HG03025 (cell line): ENCODE measurements around the gene CARNS1.
"Not testable (repeated sequence)": the region's sequence is repeated elsewhere in the genome, so short reads cannot be mapped to it uniquely, and the experiment has no call there.

ENCODE experiments used
- ATAC-seq: cut with Tn5 transposase; IDR thresholded peaks from one replicate; pipeline ENCODE4 v1.9.1; 2021; ENCODE audit warnings: mild to moderate bottlenecking, moderate library complexity; ENCODE audit not compliant: unreplicated experiment, low FRiP score

CARNS1 gene

DNA sequence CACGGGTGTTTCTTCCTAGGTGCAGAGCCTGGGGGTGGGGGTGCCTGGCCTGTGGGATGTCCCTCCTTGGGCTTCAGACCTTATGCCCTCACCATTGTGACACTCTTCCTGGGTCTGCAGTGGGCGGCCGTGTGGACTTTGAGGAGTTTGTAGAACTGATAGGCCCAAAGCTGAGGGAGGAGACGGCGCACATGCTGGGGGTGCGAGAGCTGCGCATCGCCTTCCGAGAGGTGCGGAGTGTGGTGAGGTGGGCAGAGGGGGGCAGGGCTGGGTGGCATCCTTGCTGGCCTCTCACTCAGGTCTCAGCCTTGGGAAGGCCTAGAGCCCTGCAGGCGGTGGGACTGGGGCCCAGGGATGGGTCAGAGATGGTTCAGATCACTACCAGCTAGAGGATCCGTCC, 42.0 kb downstream of the CARNS1 start:
- ATAC-seq = no peak

DNA sequence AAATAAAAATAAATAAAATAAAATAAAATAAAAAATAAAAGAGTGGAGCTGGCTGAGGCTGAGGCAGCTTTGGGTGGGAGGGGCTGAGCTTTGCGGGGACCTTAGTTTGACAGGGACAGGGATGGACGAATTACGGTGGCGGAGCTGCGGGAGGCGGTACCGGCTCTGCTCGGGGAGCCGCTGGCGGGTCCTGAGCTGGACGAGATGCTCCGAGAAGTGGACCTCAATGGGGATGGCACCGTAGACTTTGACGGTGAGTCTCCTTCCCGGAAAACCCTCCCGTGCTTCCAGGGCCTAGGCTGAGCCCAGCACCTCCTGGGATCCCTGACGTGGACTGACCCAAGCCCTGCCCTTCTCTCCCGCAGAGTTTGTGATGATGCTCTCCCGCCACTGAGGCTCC, 42.8 kb downstream of the CARNS1 start:
- no peak for ATAC-seq

DNA sequence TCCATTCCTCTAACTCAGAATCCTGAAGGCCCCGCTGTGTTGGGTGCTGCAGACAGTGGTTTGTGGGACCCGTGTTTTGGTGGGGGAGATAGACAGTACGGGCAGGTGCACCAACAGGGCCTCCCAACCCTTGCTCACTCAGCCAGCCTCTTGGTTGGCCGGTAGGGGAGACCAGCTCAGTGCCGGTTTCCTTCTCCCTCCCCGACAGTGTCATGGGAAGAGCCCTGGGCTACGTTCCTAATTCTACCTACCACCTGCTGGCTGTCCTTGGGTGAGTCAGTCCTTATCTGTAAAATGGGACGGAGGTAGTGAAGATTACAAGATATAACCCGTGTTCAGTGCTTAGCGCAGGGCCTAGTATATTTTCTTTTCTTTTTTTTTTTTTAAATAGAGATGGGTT, 47.7 kb downstream of the CARNS1 start:
- ATAC-seq = no peak

DNA sequence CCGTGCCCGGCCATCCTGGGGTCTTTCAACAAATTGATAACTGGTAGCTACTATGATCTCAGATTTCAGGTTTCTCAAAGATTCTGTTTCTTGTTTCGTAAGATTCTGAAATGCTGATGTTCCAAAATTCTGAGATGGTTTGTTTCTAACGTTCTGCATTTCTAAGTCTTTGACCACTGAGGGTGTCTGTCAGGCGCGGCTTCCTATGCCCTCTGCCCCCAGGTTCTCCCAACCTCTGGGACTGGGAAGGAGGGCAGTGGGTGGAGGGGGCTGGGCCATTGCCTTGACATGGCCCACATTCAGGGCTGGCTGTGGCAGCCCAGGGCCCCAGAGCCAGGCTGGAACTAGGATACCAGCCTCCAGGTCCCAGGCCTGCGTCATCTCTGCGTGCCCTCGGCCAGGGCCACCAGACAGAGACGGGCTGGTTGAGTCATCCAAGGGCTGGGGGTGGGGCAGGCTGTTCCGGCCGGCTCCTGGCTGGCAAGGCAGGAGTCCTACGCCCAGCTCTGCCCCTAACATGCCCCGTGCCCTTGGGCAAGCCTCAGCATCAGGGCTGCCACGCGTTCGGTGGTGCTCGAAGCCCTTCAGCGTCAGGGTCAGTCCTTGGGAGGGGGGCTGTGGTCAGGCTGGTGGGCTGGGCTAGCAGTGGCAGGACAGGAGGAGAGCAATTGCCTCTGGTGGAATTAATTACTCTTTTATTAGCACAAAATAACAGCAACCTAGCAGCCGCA, 48.4 kb downstream of the CARNS1 start:
- ATAC-seq = no peak

DNA sequence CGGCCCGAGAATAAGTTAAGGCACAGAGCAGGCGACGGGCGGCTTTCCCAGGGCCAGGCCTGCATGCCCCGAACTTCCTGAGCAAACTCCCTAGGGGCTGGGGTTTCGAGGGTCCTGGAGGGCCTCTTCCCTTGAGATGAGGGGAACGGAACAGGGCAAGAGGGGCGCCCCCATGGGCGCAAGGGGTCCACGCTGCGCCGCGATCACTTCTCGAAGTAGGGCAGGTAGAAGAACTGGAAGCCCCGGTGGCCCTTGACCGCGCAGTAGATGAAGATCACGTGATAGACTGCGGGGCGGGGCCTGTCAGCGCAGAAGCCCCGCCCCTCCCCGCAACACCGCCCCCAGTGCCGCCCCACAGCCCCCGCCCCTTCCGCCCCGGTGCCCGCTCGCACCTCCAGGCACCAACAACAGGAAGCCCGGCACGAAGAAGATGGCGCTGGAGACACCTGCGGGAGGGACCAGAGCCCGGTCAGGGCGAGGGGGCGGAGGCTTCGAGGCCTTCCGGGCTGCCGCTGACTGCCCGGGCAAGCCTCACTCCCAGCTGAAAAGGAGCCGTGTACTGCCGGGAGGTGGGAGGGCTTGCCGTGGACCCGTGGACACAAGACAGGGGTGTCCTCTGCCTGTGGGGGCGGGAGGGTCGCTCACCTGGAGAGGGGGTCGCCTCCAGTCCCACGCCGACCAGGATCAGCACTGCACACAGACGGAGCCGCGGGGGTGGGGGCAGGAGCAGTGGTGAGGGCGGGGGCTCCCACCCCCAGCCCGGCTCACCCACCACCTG, 49.1 kb downstream of the CARNS1 start:
- ATAC-seq = peak; percentile 36

DNA sequence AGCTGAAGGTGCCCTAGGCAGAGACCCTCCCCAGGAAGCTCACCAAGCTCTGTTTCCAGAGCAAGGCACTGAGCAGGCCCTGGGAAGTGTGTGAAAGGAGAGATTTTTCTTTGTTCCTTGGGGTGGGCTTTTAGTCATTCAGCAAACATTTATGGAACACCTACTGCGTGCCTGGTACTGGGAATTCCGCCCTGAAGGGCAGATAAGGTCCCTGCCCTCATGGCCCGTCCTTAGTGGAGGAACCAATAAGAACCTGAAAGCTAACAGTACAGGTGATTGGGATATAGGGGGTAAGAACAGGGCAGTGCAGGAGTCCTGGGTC, 49.7 kb downstream of the CARNS1 start:
- no peak for ATAC-seq

DNA sequence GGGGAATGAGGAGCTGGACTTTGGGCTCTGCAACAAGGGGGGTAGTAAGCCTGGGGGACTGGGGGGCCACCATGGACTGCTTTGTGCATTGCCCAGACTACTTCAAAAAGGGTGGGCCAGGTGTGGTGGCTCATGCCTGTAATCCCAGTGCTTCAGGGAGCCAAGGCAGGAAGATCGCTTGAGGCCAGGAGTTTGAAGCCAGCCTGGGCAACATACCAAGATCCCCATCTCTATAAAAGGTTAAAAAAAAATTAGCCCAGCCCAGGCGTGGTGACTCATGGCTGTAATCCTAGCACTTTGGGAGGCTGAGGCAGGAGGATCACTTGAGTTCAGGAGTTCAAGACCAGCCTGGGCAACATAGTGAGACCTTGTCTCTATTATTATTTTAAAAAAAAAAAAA, 50.1 kb downstream of the CARNS1 start:
- not testable (repeated sequence) for ATAC-seq

DNA sequence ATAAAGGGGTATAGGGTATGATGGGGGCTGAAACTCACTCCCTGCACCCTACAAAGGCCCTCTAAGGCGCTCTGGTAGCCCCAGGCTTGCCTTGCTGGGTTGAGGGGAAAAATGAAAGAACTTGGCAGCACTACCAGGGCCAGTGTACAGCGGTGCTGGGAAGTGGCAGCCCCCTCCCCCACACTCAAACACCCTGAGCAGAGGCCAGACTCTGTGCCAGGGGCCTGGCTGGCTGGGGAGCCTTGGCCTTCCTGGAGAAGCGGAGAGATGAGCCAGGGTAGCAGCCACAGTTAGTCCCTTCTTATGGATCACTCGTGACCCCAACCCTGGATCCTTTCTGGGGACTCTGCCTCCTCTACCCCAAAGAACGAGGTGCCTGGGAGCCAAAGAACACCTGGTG, 50.9 kb downstream of the CARNS1 start:
- ATAC-seq = no peak

DNA sequence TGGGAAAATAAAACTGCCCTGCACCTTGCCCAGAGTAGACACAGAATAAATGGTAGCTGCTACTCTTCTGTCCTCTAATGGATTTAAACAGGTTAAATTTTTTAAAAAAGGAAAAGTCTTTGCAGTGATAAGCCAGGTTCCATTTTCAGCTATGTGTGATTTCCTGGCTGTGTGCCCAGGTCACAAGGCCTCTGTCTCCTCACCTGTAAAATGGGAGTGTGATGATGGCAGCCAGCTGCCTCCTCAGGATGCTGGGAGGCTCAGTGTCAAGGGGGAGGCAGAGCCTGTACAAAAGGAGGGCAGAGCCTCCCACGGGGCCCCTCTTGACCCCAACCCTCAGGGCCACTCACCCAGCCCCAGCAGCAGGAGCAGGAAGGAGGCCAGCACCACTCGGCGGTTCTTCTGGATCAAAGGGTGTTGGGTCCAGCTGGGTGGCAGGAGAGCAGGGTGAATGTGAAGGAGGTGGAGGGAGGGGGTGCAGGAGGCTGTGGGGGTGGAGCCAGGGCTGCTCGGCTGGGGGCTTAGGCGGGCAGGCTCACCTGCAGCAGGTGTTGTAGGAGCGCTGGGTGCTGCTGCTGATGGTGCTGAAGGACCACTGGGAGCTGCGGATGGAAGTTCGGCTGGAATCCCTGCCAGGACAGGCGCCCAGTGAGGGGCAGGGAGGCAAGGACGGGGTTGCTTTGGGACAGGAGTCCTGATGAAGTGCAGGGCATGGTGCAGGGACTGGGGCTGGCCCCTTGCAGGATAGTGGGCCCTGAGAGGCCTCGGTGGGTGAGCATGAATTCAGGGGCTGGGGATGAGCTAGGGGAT, 51.7 kb downstream of the CARNS1 start:
- ATAC-seq = no peak

DNA sequence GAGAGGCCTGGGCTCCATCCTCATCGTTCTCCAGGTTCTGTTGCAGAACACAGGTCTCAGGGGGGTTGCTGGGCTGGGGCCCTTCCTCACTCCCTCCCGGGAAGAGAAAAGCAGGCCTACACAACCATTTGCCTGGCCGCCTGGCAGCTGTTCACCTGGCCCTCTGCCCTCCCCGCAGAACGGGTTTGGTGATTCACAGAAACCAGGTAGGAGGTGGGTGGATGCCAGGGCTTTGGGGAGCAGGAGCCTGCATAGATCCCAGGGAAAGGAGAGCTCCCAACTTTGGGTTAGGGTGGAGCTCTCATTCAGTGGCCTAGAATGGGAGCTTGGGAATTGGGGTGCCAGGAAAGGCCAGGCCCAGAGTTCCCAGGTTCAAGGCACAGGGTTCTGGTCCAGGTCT, 52.6 kb downstream of the CARNS1 start:
- ATAC-seq = no peak

DNA sequence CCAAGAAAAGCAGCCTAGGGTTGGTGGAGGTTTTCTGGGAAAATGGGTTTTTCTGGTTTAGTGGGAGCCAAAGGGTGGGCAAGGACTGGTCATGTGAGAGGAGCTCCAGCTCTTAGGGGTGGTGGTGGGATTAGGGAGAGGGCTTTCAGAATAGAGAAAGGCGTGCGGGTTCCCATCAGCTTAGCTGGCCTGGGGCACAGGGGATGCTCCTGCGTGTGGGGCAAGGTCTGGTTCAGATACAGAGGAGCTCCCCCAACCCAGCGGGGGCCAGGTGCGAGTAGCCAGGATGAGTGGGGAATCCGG, 52.9 kb downstream of the CARNS1 start:
- no peak for ATAC-seq

DNA sequence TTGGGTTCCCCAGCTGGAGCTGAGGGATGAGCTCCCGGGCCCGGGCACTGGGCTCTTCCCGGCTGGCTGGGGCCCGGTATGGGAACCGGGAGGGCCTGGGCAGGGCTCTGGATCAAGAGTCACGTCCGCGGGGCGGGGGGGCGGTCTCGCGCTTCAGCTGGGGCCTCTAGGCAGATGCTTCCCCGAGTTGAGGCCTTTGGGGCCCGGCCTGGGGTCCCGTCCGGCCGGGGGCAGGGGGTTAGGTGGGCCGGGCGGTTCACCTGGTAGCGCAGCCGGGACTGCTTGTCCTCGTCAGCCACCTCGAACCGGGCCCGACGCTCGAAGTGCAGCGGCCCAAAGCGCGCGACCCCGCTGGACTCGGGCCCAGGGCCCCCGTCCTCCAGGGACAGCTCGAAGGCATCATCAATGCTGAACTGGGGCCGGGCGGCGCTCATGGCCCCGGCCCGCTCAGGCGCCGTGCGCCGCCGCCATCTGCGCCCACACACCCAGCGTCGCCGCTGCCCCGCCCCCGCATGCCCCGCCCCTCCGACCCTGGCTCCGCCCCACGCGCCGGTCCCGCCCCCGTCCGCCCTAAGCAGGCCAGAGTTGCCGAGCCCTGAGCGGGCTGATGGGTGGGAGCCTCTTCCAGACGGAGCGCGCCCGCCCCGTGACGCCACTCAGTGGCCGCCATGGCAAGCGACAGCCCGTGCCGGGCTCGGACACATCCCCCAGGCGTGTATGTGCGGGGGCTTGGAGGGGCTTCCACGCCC, 53.5 kb downstream of the CARNS1 start, which contains the start of gene TMEM134:
Gene TMEM134, minus strand, starts transcription at position 493 of the 749 bp plus-strand sequence. Its CDS starts 59 bp downstream, at position 434.
- peak; percentile 46 for ATAC-seq

DNA sequence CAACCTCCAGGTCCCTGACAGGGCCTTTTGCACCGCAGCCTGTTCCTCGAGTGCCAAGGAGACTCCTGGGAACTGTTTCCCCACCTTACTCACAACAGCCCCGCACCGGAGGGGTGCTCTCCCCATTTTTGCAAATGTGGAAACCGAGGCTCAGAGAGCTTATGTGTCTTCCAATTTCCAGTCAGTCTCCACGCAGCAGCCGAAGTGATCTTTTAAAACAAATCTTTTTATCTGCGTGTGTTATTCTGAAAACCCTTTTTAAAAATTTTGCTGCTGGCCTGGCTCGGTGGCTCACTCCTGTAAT, 54.0 kb downstream of the CARNS1 start:
- no peak for ATAC-seq

DNA sequence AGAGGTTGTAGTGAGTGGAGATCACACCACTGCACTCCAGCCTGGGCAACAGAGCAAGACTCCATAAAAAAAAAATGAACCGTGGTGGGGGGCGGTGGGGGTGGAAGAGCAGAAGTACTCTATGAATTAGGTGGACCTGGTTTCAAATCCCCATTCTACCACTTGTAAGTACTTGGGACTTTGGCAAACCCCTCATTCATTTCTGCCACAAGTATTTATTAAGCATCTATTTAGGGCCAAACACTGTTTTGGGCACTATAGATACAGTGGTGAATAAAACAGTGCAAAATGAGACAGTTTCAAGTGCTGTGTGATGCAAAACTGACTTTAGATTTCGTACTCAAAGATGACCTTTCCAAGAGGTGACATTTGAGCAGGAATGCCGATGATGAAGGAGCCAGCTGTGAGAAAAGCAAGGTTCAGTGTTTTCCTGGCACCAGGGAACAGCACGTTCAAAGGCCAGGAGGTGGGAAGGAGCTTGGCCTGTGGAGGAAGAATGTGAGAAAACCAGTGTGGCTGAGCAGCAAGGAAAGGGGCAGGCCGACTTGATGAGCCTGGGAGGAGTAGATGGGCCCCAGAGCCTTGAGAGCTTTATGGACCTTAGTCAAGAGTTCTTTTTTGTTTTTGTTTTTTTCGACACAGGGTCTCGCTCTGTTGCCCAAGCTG, 55.0 kb downstream of the CARNS1 start:
- ATAC-seq = no peak

DNA sequence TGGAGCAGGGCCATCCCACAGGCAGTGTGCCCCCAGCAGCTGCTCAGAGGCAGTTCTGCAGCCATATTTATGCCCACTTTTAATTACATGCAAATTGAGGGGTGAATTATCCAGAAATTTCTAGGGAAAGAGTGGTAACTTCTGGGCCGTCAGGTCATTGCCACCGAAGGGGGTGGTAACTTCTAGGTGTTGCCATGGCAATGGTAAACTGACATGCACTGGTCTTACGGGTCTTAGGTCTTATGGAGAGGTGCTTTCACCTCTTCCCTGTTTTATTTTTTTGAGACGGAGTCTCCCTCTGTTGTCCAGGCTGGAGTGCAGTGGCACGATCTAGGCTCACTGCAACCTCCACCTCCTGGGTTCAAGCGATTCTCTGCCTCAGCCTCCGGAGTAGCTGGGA, 57.4 kb downstream of the CARNS1 start:
- no peak for ATAC-seq
